Natural killer cell (primary cell): ENCODE results near the gene NHLRC4. TPM values are rescaled to one million over a fixed set of nuclear protein-coding genes. Genes with fewer than 3 reads are reported as not detected.

Experiments used
- ATAC-seq, 3 donors: fragments of 150-1000 bp in 2 of 3; fragments of 200-7000 bp in 1 of 3; cut with Tn5 transposase; 1 replicate in 1 of 3; 2 replicates in 2 of 3; pipeline ENCODE4 v1.10.0; 2021; ENCODE audit warnings: mild to moderate bottlenecking in 2 of 3, moderate library complexity in 2 of 3
- DNase-seq, 2 donors: peaks; one replicate each; pipeline versions ENCODE4 v3.0.0 to v3.0.0-alpha.2; 2013 to 2021; ENCODE audit warnings: mixed read lengths in 1 of 2
- H3K27ac ChIP-seq: one replicate; pipeline ENCODE4 v1.5.1; 2013; ENCODE audit warnings: mild to moderate bottlenecking, low read length
- H3K27me3 ChIP-seq: one replicate; pipeline ENCODE4 v1.6.1; 2013; ENCODE audit warnings: low read length; ENCODE audit not compliant: control insufficient read depth, insufficient read depth
- H3K36me3 ChIP-seq: one replicate; pipeline ENCODE4 v1.6.1; 2013; ENCODE audit warnings: low read length; ENCODE audit not compliant: control insufficient read depth, insufficient read depth
- H3K4me1 ChIP-seq: one replicate; pipeline ENCODE4 v1.6.1; 2013; ENCODE audit warnings: low read length; ENCODE audit not compliant: control insufficient read depth, insufficient read depth
- H3K4me3 ChIP-seq: one replicate; pipeline ENCODE4 v1.5.1; 2013; ENCODE audit warnings: low read length
- H3K9me3 ChIP-seq: one replicate; pipeline ENCODE4 v1.6.1; 2013; ENCODE audit warnings: low read length; ENCODE audit not compliant: control insufficient read depth, insufficient read depth
- H3K27ac Mint-ChIP-seq, 2 donors: one replicate each; pipeline ENCODE4 v1.8.0; 2022; ENCODE audit warnings: mild to moderate bottlenecking in 2 of 2, mixed read lengths in 2 of 2, moderate library complexity in 1 of 2
- H3K27me3 Mint-ChIP-seq, 2 donors: one replicate each; pipeline ENCODE4 v1.8.0; 2022; ENCODE audit warnings: low read depth in 2 of 2, mixed read lengths in 2 of 2
- H3K36me3 Mint-ChIP-seq: one replicate; pipeline ENCODE4 v1.8.0; 2022; ENCODE audit warnings: mixed read lengths
- H3K4me1 Mint-ChIP-seq, 2 donors: one replicate each; pipeline ENCODE4 v1.8.0; 2022; ENCODE audit warnings: mixed read lengths in 2 of 2
- H3K4me3 Mint-ChIP-seq: one replicate; pipeline ENCODE4 v1.8.0; 2022; ENCODE audit warnings: mild to moderate bottlenecking, moderate library complexity, mixed read lengths
- H3K9me3 Mint-ChIP-seq, 2 donors: one replicate each; pipeline ENCODE4 v1.8.0; 2022; ENCODE audit warnings: mixed read lengths in 2 of 2
- CTCF ChIP-seq: fragments of 200-600 bp; IDR thresholded peaks from one replicate; pipeline ENCODE4 v1.8.0; 2022; ENCODE audit warnings: antibody characterized with exemption
- WGBS: methylation state at CpG from one replicate; pipeline ENCODE4 v1.1.7; 2013; ENCODE audit warnings: missing lambda C conversion rate; ENCODE audit not compliant: insufficient coverage; 5-methylcytosine and 5-hydroxymethylcytosine counted together
- intact Hi-C: fragments of 100-400 bp; cut with micrococcal nuclease; formaldehyde crosslinking; loops from one replicate; pipeline ENCODE4 v1.14.2; 2022
- total RNA-seq, 4 donors: library from RNA; stranded (reverse); fragments of 120-200 nt in 1 of 4; gene quantifications; one replicate each; pipeline versions ENCODE4 v1.2.3 to v1.2.4, GENCODE V29; 2013 to 2022

The NHLRC4 gene
- total RNA-seq, 3 donors from 2014 or later (not counting 1 experiment from before 2014, with no cell fraction given): 0.28 to 0.75 (median 0.35) TPM

- H3K4me1 Mint-ChIP-seq: peaks cover 5 to 16% of the 10 kb centered on the region in 2 donors
- Histone ChIP-seq H3K9me3 (peaks cover 6% of the 10 kb centered on the region), H3K36me3 (no peaks in the 10 kb centered on the region), H3K4me1 (peaks cover 6% of the 10 kb centered on the region), H3K27me3 (no peaks in the 10 kb centered on the region), H3K27ac (no peak overlapping the region), H3K4me3 (no peak overlapping the region)
- ATAC-seq (no peak), DNase-seq (no peak)
- H3K27ac Mint-ChIP-seq: no peak overlapping the region
- no peaks in the 10 kb centered on the region for H3K27me3 Mint-ChIP-seq
- intact Hi-C loops: no loop called here
- H3K4me3 Mint-ChIP-seq: no peak overlapping the region
- H3K36me3 Mint-ChIP-seq: no peaks in the 10 kb centered on the region
- WGBS: 94% methylated on average over 13 of the region's 13 CpGs
- no peak for TF ChIP-seq CTCF
- no peaks in the 10 kb centered on the region for H3K9me3 Mint-ChIP-seq
These were observed 42.5 kb downstream of the NHLRC4 start for GRCh38 chr16:609316-609715.

DNA sequence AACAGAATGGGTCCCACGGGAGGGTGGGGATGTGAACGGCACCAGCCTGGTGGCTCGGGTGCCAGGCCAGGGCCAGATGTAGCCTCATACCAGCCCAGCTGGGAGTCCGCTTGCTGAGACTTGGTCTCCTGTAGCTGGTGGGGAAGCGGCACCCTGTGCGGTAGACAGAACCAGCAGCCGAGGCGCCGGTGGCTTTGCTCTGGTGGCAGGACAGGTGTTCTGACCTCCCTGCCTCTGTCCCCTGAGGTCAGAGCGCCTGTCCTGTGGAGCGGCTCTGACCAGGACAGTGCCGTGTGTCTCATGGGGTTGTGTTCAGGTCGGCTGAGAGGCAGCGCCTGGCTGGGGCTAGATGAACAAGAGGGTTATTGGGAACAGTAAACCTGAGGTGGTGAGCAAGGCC, 43.2 kb downstream of the NHLRC4 start:
- H3K4me3 Mint-ChIP-seq: no peak overlapping the region
- WGBS: 82% methylated on average over 14 of the region's 14 CpGs
- Histone ChIP-seq H3K27me3 (no peaks in the 10 kb centered on the region), H3K4me3 (no peak overlapping the region), H3K4me1 (peaks cover 6% of the 10 kb centered on the region), H3K27ac (no peak overlapping the region), H3K36me3 (no peaks in the 10 kb centered on the region), H3K9me3 (peaks cover 5% of the 10 kb centered on the region)
- intact Hi-C loops: loop anchor here (2.0 to 5.0 kb wide), 2 partner anchors 31 to 218 kb away; no protein-coding TSS in a partner anchor
- peak overlapping the region in 1 of 2 donors; percentile 31 for H3K27ac Mint-ChIP-seq
- peaks cover 5 to 16% of the 10 kb centered on the region in 2 donors for H3K4me1 Mint-ChIP-seq
- H3K9me3 Mint-ChIP-seq: no peaks in the 10 kb centered on the region
- DNase-seq (no peak), ATAC-seq (no peak)
- no peaks in the 10 kb centered on the region for H3K27me3 Mint-ChIP-seq
- TF ChIP-seq CTCF: no peak
- no peaks in the 10 kb centered on the region for H3K36me3 Mint-ChIP-seq

DNA sequence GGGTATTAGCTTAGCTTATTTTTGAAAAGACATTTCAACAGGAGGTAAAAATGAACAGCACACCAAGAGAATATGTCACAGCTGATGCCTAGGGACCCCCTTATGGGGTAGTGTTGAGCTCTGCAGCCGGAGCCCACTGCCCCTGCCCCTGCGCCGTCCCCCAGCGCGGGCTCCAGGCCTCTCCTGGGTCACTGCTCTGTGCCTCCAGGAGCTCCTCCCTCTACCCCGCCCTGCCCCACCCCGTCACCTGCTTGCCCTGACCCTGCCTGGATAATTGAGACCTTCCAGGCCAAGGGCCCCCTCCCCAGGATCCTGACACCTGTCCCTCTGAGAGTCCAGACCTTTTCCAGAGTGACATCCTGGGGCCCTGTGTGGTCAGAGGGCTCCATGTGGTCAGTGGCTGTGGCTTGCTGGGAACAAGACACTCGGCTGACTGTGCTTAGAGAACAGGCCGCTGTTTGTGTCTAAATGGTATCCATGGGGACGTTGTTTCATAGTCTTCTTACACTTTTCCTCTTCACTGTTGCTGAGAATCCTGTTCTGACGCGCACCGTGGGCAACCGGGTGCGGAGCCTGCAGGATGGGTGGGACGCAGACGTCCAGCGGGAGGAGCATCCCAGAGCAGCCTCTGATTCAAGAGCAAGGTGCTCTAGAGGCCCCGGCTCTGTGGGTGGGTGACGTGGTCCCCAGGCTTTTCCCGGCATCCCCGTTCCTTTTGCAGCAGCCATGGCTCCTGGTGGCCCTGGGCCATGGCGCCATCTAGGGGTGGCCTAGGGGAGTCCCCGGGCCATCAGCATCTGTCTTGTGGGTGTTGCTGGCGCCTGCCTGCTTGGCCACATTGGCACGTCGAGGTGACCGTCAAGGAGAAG, 43.9 kb downstream of the NHLRC4 start:
- Histone ChIP-seq H3K36me3 (no peaks in the 10 kb centered on the region), H3K4me3 (no peak overlapping the region), H3K9me3 (no peaks in the 10 kb centered on the region), H3K27me3 (no peaks in the 10 kb centered on the region), H3K27ac (no peak overlapping the region), H3K4me1 (peaks cover 6% of the 10 kb centered on the region)
- intact Hi-C loops: loop anchor here (2.0 to 5.0 kb wide), 2 partner anchors 32 to 218 kb away; no protein-coding TSS in a partner anchor
- Mint-ChIP-seq H3K27ac (peak overlapping the region in 1 of 2 donors; percentile 31), H3K4me1 (peaks cover 5 to 16% of the 10 kb centered on the region in 2 donors), H3K36me3 (no peaks in the 10 kb centered on the region), H3K27me3 (no peaks in the 10 kb centered on the region), H3K9me3 (no peaks in the 10 kb centered on the region), H3K4me3 (no peak overlapping the region)
- TF ChIP-seq CTCF: peak; percentile 77
- 80% methylated on average over 28 of the region's 28 CpGs for WGBS
- ATAC-seq (peak; percentile 74 to 84 (median 78)), DNase-seq (peak; percentile 62 to 78)
